DND-41 (cell line): ENCODE measurements around the gene REELD1.

ENCODE experiments used
- EZH2 ChIP-seq: IDR thresholded peaks from 3 replicates; pipeline ENCODE4 v1.6.1; 2012; ENCODE audit warnings: borderline replicate concordance, low read depth, mild to moderate bottlenecking, moderate library complexity, low read length, inconsistent platforms; ENCODE audit not compliant: severe bottlenecking
- TF ChIP-seq, protein P1 (sequence below): IDR thresholded peaks from 2 replicates; pipeline ENCODE4 v1.5.1; 2012; ENCODE audit warnings: borderline replicate concordance, low read length, moderate library complexity, mild to moderate bottlenecking; ENCODE audit not compliant: poor library complexity, severe bottlenecking; ENCODE audit errors: extremely low read depth

DNA sequence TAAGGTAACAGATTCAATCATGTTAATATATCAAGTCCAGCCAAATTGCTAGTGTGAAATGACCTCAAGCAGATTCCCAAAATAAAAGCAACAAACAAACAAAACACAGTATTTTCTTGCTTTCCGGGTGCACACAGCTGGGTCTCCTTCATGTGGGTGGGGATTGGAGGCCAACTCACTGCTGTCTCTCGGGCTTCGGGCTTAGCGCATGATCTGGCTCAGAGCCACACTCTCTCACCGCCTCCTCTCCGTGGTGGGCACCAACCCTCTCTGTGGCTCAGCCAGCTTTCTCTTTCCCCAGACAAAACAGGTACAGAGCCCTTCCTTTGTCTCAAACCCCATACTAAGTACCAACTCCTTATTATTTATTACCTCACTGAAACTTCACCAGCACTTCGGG is 2.9 kb upstream of the REELD1 start:
- TF ChIP-seq, protein P1, sequence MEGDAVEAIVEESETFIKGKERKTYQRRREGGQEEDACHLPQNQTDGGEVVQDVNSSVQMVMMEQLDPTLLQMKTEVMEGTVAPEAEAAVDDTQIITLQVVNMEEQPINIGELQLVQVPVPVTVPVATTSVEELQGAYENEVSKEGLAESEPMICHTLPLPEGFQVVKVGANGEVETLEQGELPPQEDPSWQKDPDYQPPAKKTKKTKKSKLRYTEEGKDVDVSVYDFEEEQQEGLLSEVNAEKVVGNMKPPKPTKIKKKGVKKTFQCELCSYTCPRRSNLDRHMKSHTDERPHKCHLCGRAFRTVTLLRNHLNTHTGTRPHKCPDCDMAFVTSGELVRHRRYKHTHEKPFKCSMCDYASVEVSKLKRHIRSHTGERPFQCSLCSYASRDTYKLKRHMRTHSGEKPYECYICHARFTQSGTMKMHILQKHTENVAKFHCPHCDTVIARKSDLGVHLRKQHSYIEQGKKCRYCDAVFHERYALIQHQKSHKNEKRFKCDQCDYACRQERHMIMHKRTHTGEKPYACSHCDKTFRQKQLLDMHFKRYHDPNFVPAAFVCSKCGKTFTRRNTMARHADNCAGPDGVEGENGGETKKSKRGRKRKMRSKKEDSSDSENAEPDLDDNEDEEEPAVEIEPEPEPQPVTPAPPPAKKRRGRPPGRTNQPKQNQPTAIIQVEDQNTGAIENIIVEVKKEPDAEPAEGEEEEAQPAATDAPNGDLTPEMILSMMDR: no peak
- TF ChIP-seq EZH2: no peak
